Endodermal cell (in vitro differentiated cells): Measurements from ENCODE around the gene PDGFRB. TPM values are rescaled to one million over a fixed set of nuclear protein-coding genes. Genes with fewer than 3 reads are reported as not detected.

Experiments used
- DNase-seq: peaks from one replicate; pipeline ENCODE4 v3.0.0-alpha.2; 2017
- H3K27ac ChIP-seq: 2 replicates; pipeline ENCODE4 v1.5.1; 2013; ENCODE audit warnings: mild to moderate bottlenecking, low read depth, low read length, moderate library complexity
- H3K27me3 ChIP-seq: 2 replicates; pipeline ENCODE4 v1.6.1; 2013; ENCODE audit warnings: mild to moderate bottlenecking, low read length, moderate library complexity; ENCODE audit not compliant: insufficient read depth, control insufficient read depth, poor library complexity, severe bottlenecking
- H3K36me3 ChIP-seq: 2 replicates; pipeline ENCODE4 v1.7.0; 2013; ENCODE audit warnings: mild to moderate bottlenecking, low read length, moderate library complexity; ENCODE audit not compliant: control insufficient read depth, insufficient read depth
- H3K4me1 ChIP-seq: one replicate; pipeline ENCODE4 v1.7.0; 2013; ENCODE audit warnings: low read length; ENCODE audit not compliant: control insufficient read depth, insufficient read depth
- H3K4me3 ChIP-seq: 2 replicates; pipeline ENCODE4 v1.5.1; 2013; ENCODE audit warnings: mild to moderate bottlenecking, low read length, moderate library complexity
- H3K9ac ChIP-seq: 2 replicates; pipeline ENCODE4 v1.6.1; 2013; ENCODE audit warnings: mild to moderate bottlenecking, low read length, moderate library complexity; ENCODE audit not compliant: poor library complexity, severe bottlenecking; ENCODE audit errors: extremely low read depth
- H3K9me3 ChIP-seq: 2 replicates; pipeline ENCODE4 v1.6.1; 2013; ENCODE audit warnings: mild to moderate bottlenecking, low read length, moderate library complexity; ENCODE audit not compliant: control insufficient read depth
- H3K27ac Mint-ChIP-seq: 2 replicates; pipeline ENCODE4 v1.8.0; 2020; ENCODE audit warnings: mixed read lengths
- H3K27me3 Mint-ChIP-seq: 2 replicates; pipeline ENCODE4 v1.8.0; 2021; ENCODE audit warnings: mild to moderate bottlenecking, mixed read lengths; ENCODE audit not compliant: insufficient read depth
- H3K36me3 Mint-ChIP-seq: 2 replicates; pipeline ENCODE4 v1.8.0; 2020; ENCODE audit warnings: low read depth, mixed read lengths
- H3K4me1 Mint-ChIP-seq: 2 replicates; pipeline ENCODE4 v1.8.0; 2020; ENCODE audit warnings: mixed read lengths
- H3K4me3 Mint-ChIP-seq: 2 replicates; pipeline ENCODE4 v1.8.0; 2020; ENCODE audit warnings: mild to moderate bottlenecking, moderate library complexity, mixed read lengths
- H3K9me3 Mint-ChIP-seq: 2 replicates; pipeline ENCODE4 v1.8.0; 2020; ENCODE audit warnings: mild to moderate bottlenecking, mixed read lengths
- WGBS, 2 experiments: methylation state at CpG; one replicate each; pipeline versions ENCODE4 v1.1.5 to v1.1.7; 2013; ENCODE audit warnings: missing lambda C conversion rate in 2 of 2, mixed read lengths in 1 of 2; ENCODE audit not compliant: insufficient coverage in 1 of 2, insufficient read length in 1 of 2; 5-methylcytosine and 5-hydroxymethylcytosine counted together
- long read RNA-seq, 4 experiments: library from polyadenylated mRNA in 2 of 4; library from RNA in 1 of 4; library from capped mRNA in 1 of 4; stranded (forward) in 3 of 4; unstranded in 1 of 4; transcript quantifications; one replicate each; pipeline ENCODE4 v2.0.0, GENCODE V29; 2020 to 2021; ENCODE audit warnings: inconsistent platforms in 1 of 4
- polyA plus RNA-seq, 2 experiments: library from polyadenylated mRNA; stranded (reverse); fragments of 50-300 nt; gene quantifications; one replicate each; pipeline ENCODE4 v1.2.3, GENCODE V29; 2013
- total RNA-seq, 2 donors: library from RNA; stranded (reverse); fragmentation: NEBNext Ultra II Directional in 1 of 2; extraction: Animal tissue kit (Norgen Biotek cat#: 25700) in 1 of 2; gene quantifications; 2 replicates in 1 of 2; 3 replicates in 1 of 2; pipeline ENCODE4 v1.2.1, GENCODE V29; 2021
- TF ChIP-seq, protein P1 (sequence below): fragments of 200-600 bp; sonication (generic); conservative IDR thresholded peaks from 2 replicates; pipeline ENCODE4 v1.5.0; 2021; ENCODE audit warnings: antibody characterized with exemption, mild to moderate bottlenecking

PDGFRB gene
- 1 to 10 TPM; 4.1 to 6.5 TPM for total RNA-seq
- polyA plus RNA-seq (2013, experiment 1 of 2), result 18.6 TPM
- 22.1 TPM for polyA plus RNA-seq (2013, experiment 2 of 2)
- long read RNA-seq, experiment 1, result 0 reads
- long read RNA-seq, experiment 2, partial matches to known transcripts, result 2 of 5 reads
- long read RNA-seq, experiment 2, other reads (novel, unspliced or antisense), result 3 of 5 reads
- long read RNA-seq, experiment 3, full-length matches to known transcripts, result 4 of 11 reads
- long read RNA-seq, experiment 3, partial matches to known transcripts, result 2 of 11 reads
- long read RNA-seq, experiment 3, other reads (novel, unspliced or antisense), result 5 of 11 reads
- long read RNA-seq, experiment 4, result 0 reads

DNA sequence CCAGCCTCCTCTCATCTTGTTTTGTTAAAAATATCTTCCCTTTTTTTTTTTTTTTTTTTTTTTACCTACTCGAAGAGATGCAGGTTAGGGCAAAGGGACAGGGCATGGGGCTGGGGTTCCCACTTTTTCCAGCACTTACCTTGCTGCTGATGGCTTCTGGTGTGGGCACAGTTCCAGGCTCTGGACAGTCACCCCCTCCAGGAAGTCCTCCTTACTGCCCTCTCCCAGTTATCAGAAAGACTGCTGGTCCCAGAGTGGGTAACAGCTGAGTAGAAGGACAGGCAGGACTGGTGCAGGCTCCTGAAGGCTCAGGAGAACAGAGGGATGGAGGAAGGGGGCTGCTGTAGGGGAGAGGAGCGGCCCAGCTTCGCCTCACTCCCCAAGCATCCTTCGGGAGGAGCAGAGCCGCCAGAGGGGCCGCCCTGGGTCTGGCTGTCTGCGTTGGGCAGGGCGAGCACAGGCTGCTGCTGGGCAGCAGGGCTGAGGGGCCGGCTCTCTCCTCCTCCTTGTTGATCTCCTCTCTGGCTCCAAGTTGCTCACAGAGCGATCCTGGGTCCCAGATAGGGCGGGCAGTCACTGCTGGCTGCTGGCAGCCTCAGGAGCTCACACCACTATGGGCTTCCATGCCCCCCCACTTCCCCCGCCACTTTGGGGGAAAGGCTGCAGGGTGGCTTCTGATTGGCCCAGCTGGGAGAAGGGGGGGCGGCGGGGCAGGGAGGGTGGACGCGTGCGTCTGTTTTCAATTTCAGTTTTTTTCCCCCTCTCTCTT, at the start of gene PDGFRB:
Gene PDGFRB (minus strand): TSS at position 588 of the 769 bp plus-strand sequence. CDS start 18,798 bp downstream, outside the sequence.
- no peaks in the 10 kb centered on the region for H3K9me3 ChIP-seq
- H3K27ac Mint-ChIP-seq, result peak within 1 kb of the TSS; percentile 48
- no peak within 1 kb of the TSS for H3K9ac ChIP-seq
- H3K4me1 ChIP-seq, result peaks cover 5% of the 10 kb centered on the region
- H3K4me1 Mint-ChIP-seq, result peaks cover 25% of the 10 kb centered on the region
- peak within 1 kb of the TSS; percentile 43 for H3K4me3 Mint-ChIP-seq
- H3K27me3 Mint-ChIP-seq, result peaks cover 30% of the 10 kb centered on the region
- no peaks in the 10 kb centered on the region for H3K36me3 Mint-ChIP-seq
- peak within 1 kb of the TSS; percentile 51 for H3K4me3 ChIP-seq
- DNase-seq, result peak; percentile 90
- TF ChIP-seq, protein P1, sequence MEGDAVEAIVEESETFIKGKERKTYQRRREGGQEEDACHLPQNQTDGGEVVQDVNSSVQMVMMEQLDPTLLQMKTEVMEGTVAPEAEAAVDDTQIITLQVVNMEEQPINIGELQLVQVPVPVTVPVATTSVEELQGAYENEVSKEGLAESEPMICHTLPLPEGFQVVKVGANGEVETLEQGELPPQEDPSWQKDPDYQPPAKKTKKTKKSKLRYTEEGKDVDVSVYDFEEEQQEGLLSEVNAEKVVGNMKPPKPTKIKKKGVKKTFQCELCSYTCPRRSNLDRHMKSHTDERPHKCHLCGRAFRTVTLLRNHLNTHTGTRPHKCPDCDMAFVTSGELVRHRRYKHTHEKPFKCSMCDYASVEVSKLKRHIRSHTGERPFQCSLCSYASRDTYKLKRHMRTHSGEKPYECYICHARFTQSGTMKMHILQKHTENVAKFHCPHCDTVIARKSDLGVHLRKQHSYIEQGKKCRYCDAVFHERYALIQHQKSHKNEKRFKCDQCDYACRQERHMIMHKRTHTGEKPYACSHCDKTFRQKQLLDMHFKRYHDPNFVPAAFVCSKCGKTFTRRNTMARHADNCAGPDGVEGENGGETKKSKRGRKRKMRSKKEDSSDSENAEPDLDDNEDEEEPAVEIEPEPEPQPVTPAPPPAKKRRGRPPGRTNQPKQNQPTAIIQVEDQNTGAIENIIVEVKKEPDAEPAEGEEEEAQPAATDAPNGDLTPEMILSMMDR, result no peak
- no peaks in the 10 kb centered on the region for H3K9me3 Mint-ChIP-seq
- no peaks in the 10 kb centered on the region for H3K36me3 ChIP-seq
- H3K27ac ChIP-seq, result peak within 1 kb of the TSS; percentile 41
- no peaks in the 10 kb centered on the region for H3K27me3 ChIP-seq
- WGBS, 2 experiments, result 17 to 22% methylated on average over 7 to 13 of the region's 17 CpGs

DNA sequence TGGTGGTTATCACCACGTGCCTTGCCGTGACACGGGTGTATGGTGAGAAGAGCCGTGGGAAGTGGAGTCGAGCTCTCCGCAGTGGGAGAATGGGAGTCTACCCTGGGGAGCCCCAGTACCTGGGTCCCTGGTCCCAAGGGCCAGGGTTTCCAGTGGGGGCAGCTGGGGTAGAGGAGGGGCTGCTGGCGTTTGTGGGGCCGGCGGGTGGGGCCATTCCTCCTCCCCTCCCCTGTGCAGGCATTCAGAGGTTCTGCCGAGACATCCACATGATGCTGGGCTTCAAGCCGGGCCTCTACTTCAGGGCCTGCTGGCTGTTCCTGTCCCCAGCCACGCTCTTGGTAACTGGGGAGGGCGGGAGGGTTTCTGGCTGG, 48.9 kb upstream of the PDGFRB start:
- H3K36me3 ChIP-seq, result no peaks in the 10 kb centered on the region
- TF ChIP-seq, protein P1, result no peak
- no peak for DNase-seq
- Mint-ChIP-seq H3K4me3 (no peak overlapping the region), H3K4me1 (no peaks in the 10 kb centered on the region), H3K9me3 (no peaks in the 10 kb centered on the region), H3K27ac (no peak overlapping the region), H3K27me3 (peaks cover 17% of the 10 kb centered on the region), H3K36me3 (no peaks in the 10 kb centered on the region)
- peaks cover 3% of the 10 kb centered on the region for H3K27me3 ChIP-seq
- 92 to 96% methylated on average over 9 to 13 of the region's 13 CpGs for WGBS, 2 experiments
- H3K27ac ChIP-seq, result no peak overlapping the region
- H3K4me1 ChIP-seq, result no peaks in the 10 kb centered on the region
- no peak overlapping the region for H3K9ac ChIP-seq
- H3K4me3 ChIP-seq, result no peak overlapping the region
- no peaks in the 10 kb centered on the region for H3K9me3 ChIP-seq

DNA sequence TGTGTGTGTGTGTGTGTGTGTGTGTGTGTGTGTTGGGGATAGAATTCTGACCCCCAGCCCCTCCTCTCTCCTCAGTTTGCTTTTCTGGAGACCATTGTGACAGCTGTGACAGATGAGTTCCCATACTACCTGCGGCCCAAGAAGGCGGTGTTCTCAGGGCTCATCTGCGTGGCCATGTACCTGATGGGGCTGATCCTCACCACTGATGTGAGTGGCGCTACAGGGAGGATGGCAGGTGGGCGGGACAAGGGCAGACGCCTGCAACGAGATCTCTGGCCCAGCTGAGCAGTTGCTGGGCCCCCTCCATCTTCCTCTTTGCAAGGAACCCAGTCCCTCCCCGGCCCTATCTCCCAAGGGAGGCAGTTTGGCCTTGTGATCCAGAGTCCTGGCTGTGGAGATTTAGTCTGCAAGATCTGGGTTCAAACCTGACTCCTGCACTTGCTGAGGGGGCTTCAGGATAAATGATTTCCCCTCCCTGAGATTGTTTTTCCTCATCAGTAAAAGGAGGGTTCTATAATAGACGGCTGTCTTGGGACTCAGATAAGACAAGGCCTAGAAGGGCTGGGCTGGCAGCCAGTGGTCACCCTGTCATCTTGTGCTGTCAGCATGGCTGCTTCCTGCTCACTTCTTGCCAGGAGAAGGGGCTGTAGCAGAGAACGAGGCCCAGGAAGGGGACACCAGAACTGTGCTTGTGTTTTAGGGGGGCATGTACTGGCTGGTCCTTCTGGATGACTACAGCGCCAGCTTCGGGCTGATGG, 48.4 kb upstream of the PDGFRB start:
- Mint-ChIP-seq H3K4me3 (no peak overlapping the region), H3K9me3 (no peaks in the 10 kb centered on the region), H3K27ac (no peak overlapping the region), H3K36me3 (no peaks in the 10 kb centered on the region), H3K27me3 (peaks cover 23% of the 10 kb centered on the region), H3K4me1 (no peaks in the 10 kb centered on the region)
- 88 to 96% methylated on average over 7 to 12 of the region's 12 CpGs for WGBS, 2 experiments
- TF ChIP-seq, protein P1, result no peak
- no peak overlapping the region for H3K27ac ChIP-seq
- H3K4me3 ChIP-seq, result no peak overlapping the region
- peaks cover 8% of the 10 kb centered on the region for H3K27me3 ChIP-seq
- no peak overlapping the region for H3K9ac ChIP-seq
- H3K9me3 ChIP-seq, result no peaks in the 10 kb centered on the region
- no peak for DNase-seq
- H3K4me1 ChIP-seq, result no peaks in the 10 kb centered on the region
- H3K36me3 ChIP-seq, result no peaks in the 10 kb centered on the region
